Right lobe of liver (tissue), 4 donors: ENCODE data around the gene NCKAP5.

Experiments
- CTCF ChIP-seq, 4 donors: fragments of 200-600 bp in 3 of 4; fragments of 450-650 bp in 1 of 4; IDR thresholded peaks; one replicate each; pipeline versions ENCODE4 v1.5.1 to v1.8.0; 2016 to 2022; ENCODE audit warnings: antibody characterized with exemption in 4 of 4, mild to moderate bottlenecking in 2 of 4
- POLR2A ChIP-seq: fragments of 450-650 bp; IDR thresholded peaks from one replicate; pipeline ENCODE4 v1.6.1; 2017; ENCODE audit warnings: antibody characterized with exemption, mild to moderate bottlenecking
- donor health status: DM: no; HTN: no; CAD: no.
- donor health status: DM: no; HTN: no; CAD: no.
- donor health status: DM: no; HTN: yes; CAD: no.

DNA sequence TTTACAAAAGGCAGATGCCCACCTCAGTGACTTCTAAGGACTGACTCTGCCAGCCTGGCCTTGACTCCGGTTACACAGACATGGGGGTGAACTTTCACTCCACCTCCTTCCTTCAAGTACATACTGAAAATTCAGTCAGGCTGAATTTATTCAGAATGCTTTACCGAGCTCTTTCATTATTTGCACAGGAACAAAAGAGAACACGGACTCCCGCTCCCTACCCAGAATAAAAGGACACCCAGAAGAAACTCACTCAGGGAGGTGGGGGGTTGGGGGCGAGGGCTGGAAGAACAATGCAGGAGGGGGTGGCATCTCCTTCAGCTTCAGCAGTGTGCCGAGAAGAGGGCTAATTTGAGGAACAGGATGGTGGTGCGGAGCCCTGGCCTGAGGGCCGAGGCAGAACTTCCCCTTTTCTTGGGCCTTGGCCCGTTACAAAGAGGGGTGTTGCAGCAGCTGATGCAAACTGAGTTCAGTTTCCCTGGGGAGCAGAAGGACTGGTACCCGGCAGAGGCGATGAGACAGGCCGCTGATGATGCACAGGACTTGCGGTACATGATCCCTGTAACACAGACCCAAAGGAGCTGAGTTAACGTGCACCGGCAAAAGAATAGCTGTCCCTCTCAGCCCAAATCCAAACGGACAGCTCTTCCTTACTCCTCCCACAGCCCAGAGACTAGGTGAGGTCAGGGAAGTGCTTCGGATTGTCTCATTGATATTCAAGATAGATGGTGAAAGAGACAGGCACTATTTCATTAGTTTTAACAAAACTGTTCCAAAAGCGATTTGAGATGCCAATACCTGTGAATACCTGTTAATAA lies 922.3 kb downstream of the NCKAP5 start:
- no peak for TF ChIP-seq CTCF (IDR thresholded peaks at IDR 0.05)
- TF ChIP-seq POLR2A = no peak
